HEK293 (cell line): Measurements from ENCODE around the gene CDKAL1.

Experiments
- CTCF ChIA-PET: fragments of 350-600 bp; formaldehyde crosslinking; extraction: SDS; loops from one replicate; lab custom pipeline; 2021; ENCODE audit warnings: antibody characterized with exemption; lab: Yijun Ruan, JAX
- POLR2A ChIA-PET: fragments of 300-600 bp; formaldehyde crosslinking; extraction: SDS; loops from one replicate; lab custom pipeline; 2020; ENCODE audit warnings: antibody characterized with exemption, inconsistent platforms; lab: Yijun Ruan, JAX
- H3K27ac ChIP-seq: fragments of 200-500 bp; sonication (Bioruptor generic); 2 replicates; pipeline ENCODE4 v1.5.1; 2014; ENCODE audit warnings: low read depth, low read length, control low read depth, inconsistent platforms; ENCODE audit errors: extremely low read depth
- H3K36me3 ChIP-seq, 2 experiments: fragments of 200-500 bp in 1 of 2; sonication (Bioruptor generic) in 1 of 2; 1 replicate in 1 of 2; 2 replicates in 1 of 2; pipeline ENCODE4 v1.5.1; 2014 to 2017; ENCODE audit warnings: inconsistent platforms in 2 of 2, low read length in 2 of 2; ENCODE audit not compliant: control insufficient read depth in 2 of 2, insufficient read depth in 1 of 2
- H3K4me1 ChIP-seq: fragments of 200-500 bp; sonication (Bioruptor generic); 2 replicates; pipeline ENCODE4 v1.5.1; 2014; ENCODE audit warnings: mild to moderate bottlenecking, low read length, inconsistent platforms; ENCODE audit not compliant: control insufficient read depth, insufficient read depth
- H3K4me3 ChIP-seq: 2 replicates; pipeline ENCODE4 v1.5.1; 2011; ENCODE audit warnings: low read depth, mild to moderate bottlenecking, control low read depth, low read length, moderate library complexity
- H3K9me3 ChIP-seq: fragments of 200-500 bp; sonication (Bioruptor generic); 2 replicates; pipeline ENCODE4 v1.5.1; 2014; ENCODE audit warnings: low read depth, low read length, inconsistent platforms; ENCODE audit not compliant: control insufficient read depth, insufficient read depth
- PRDM1 ChIP-seq: fragments of 450-650 bp; formaldehyde crosslinking; IDR thresholded peaks from 2 replicates; pipeline ENCODE4; 2016; ENCODE audit warnings: missing biosample characterization, missing genetic modification characterization
- YY2 ChIP-seq: fragments of 450-650 bp; formaldehyde crosslinking; IDR thresholded peaks from 2 replicates; pipeline ENCODE4 v1.5.1; 2016; ENCODE audit warnings: missing biosample characterization, missing genetic modification characterization
- ZBTB11 ChIP-seq: fragments of 450-650 bp; formaldehyde crosslinking; conservative IDR thresholded peaks from 2 replicates; pipeline ENCODE4 v1.5.1; 2016; ENCODE audit warnings: low read depth, missing biosample characterization, missing genetic modification characterization
- ZNF10 ChIP-seq: fragments of 450-650 bp; formaldehyde crosslinking; IDR thresholded peaks from 2 replicates; pipeline ENCODE4 v1.5.1; 2017; ENCODE audit warnings: missing biosample characterization, missing genetic modification characterization
- ZNF121 ChIP-seq: fragments of 450-650 bp; formaldehyde crosslinking; IDR thresholded peaks from 2 replicates; pipeline ENCODE4 v1.5.1; 2016; ENCODE audit warnings: missing biosample characterization, missing genetic modification characterization
- ZNF157 ChIP-seq: fragments of 450-650 bp; formaldehyde crosslinking; IDR thresholded peaks from 2 replicates; pipeline ENCODE4 v1.5.1; 2016; ENCODE audit warnings: missing biosample characterization, missing genetic modification characterization
- ZNF37A ChIP-seq: fragments of 450-650 bp; IDR thresholded peaks from 2 replicates; pipeline ENCODE4 v1.5.1; 2018; ENCODE audit warnings: missing biosample characterization, missing genetic modification characterization
- ZNF426 ChIP-seq: fragments of 450-650 bp; formaldehyde crosslinking; IDR thresholded peaks from 2 replicates; pipeline ENCODE4 v1.5.1; 2017; ENCODE audit warnings: missing biosample characterization, missing genetic modification characterization, mild to moderate bottlenecking, inconsistent platforms, moderate library complexity
- ZNF473 ChIP-seq: fragments of 450-650 bp; formaldehyde crosslinking; IDR thresholded peaks from 2 replicates; pipeline ENCODE4 v1.5.1; 2017; ENCODE audit warnings: missing biosample characterization, missing genetic modification characterization
- ZNF548 ChIP-seq: fragments of 450-650 bp; formaldehyde crosslinking; IDR thresholded peaks from 2 replicates; pipeline ENCODE4 v1.5.1; 2016; ENCODE audit warnings: missing biosample characterization, missing genetic modification characterization
- ZNF639 ChIP-seq: fragments of 450-650 bp; formaldehyde crosslinking; IDR thresholded peaks from 2 replicates; pipeline ENCODE4 v1.5.1; 2016; ENCODE audit warnings: missing biosample characterization, missing genetic modification characterization
- ZNF658 ChIP-seq: fragments of 450-650 bp; formaldehyde crosslinking; IDR thresholded peaks from 2 replicates; pipeline ENCODE4; 2016; ENCODE audit warnings: missing biosample characterization, missing genetic modification characterization
- ZNF692 ChIP-seq: fragments of 450-650 bp; formaldehyde crosslinking; IDR thresholded peaks from 2 replicates; pipeline ENCODE4 v1.5.1; 2016; ENCODE audit warnings: missing biosample characterization, missing genetic modification characterization
- ZNF707 ChIP-seq: fragments of 450-650 bp; formaldehyde crosslinking; IDR thresholded peaks from 2 replicates; pipeline ENCODE4 v1.5.1; 2016; ENCODE audit warnings: missing biosample characterization, missing genetic modification characterization
- ZNF768 ChIP-seq: fragments of 450-650 bp; formaldehyde crosslinking; IDR thresholded peaks from 2 replicates; pipeline ENCODE4 v1.5.1; 2018; ENCODE audit warnings: missing biosample characterization, mild to moderate bottlenecking, missing genetic modification characterization
- ZNF776 ChIP-seq: fragments of 450-650 bp; formaldehyde crosslinking; IDR thresholded peaks from 2 replicates; pipeline ENCODE4 v1.5.0; 2017; ENCODE audit warnings: missing biosample characterization, missing genetic modification characterization, borderline replicate concordance
- ZSCAN4 ChIP-seq: fragments of 450-650 bp; formaldehyde crosslinking; IDR thresholded peaks from 2 replicates; pipeline ENCODE4 v1.5.1; 2017; ENCODE audit warnings: missing biosample characterization, missing genetic modification characterization

The CDKAL1 gene

GRCh38 chr6:20534295-20535262 is at the start of gene CDKAL1 (continued):
- TF ChIP-seq ZNF426 (tag by site-specific recombination) = no peak
- TF ChIP-seq ZNF548 (tag by site-specific recombination) = no peak

GRCh38 chr6:20486641-20487040 is 47.6 kb upstream of the CDKAL1 start:
- TF ChIP-seq ZNF10 (tag by site-specific recombination) (no peak), ZNF776 (tag by site-specific recombination) (no peak), ZSCAN4 (tag by site-specific recombination) (no peak), ZNF639 (no peak), ZNF768 (tag by site-specific recombination) (no peak), YY2 (tag by site-specific recombination) (no peak), ZNF121 (tag by site-specific recombination) (no peak), ZNF473 (no peak)
- H3K27ac ChIP-seq = no peak overlapping the region
- H3K36me3 ChIP-seq = peaks cover 58 to 94% of the 10 kb centered on the region in 2 experiments
- no peak overlapping the region for H3K4me3 ChIP-seq
- ChIA-PET POLR2A (no interaction called here), CTCF (interaction anchor here (0.6 to 1.2 kb wide), 2 partner anchors 15 to 41 kb away, joined by 3 to 6 read pairs; no protein-coding TSS in a partner anchor)
- 0 out of 2 replicates have a peak, but pooled peaks cover 6% of the 10 kb centered on the region for H3K4me1 ChIP-seq
- no peaks in the 10 kb centered on the region for H3K9me3 ChIP-seq

GRCh38 chr6:20487669-20488375 is 46.4 kb upstream of the CDKAL1 start:
- H3K36me3 ChIP-seq = peaks cover 51 to 95% of the 10 kb centered on the region in 2 experiments
- POLR2A ChIA-PET = no interaction called here

More at GRCh38 chr6:20487669-20488375, 46.4 kb upstream of the CDKAL1 start:
- Histone ChIP-seq H3K27ac (no peak overlapping the region), H3K4me3 (no peak overlapping the region), H3K4me1 (0 out of 2 replicates have a peak, but pooled peaks cover 6% of the 10 kb centered on the region), H3K9me3 (no peaks in the 10 kb centered on the region)
- no peak for TF ChIP-seq ZNF707 (tag by site-specific recombination)
- no peak for TF ChIP-seq ZBTB11 (tag by site-specific recombination)
- TF ChIP-seq PRDM1 (tag by site-specific recombination) = no peak
- TF ChIP-seq ZNF37A (tag by site-specific recombination) = no peak
- TF ChIP-seq ZNF692 (tag by site-specific recombination) = no peak
- TF ChIP-seq ZNF157 = no peak
- no peak for TF ChIP-seq ZNF658
- CTCF ChIA-PET = interaction anchor here (1.2 kb wide), 1 partner anchor 40 kb away, joined by 6 read pairs; no protein-coding TSS in a partner anchor
